ENCODE data around the gene TSEN34.
"Not testable (repeated sequence)": the region's sequence is repeated elsewhere in the genome, so short reads cannot be mapped to it uniquely, and the experiment has no call there.

The TSEN34 gene

DNA sequence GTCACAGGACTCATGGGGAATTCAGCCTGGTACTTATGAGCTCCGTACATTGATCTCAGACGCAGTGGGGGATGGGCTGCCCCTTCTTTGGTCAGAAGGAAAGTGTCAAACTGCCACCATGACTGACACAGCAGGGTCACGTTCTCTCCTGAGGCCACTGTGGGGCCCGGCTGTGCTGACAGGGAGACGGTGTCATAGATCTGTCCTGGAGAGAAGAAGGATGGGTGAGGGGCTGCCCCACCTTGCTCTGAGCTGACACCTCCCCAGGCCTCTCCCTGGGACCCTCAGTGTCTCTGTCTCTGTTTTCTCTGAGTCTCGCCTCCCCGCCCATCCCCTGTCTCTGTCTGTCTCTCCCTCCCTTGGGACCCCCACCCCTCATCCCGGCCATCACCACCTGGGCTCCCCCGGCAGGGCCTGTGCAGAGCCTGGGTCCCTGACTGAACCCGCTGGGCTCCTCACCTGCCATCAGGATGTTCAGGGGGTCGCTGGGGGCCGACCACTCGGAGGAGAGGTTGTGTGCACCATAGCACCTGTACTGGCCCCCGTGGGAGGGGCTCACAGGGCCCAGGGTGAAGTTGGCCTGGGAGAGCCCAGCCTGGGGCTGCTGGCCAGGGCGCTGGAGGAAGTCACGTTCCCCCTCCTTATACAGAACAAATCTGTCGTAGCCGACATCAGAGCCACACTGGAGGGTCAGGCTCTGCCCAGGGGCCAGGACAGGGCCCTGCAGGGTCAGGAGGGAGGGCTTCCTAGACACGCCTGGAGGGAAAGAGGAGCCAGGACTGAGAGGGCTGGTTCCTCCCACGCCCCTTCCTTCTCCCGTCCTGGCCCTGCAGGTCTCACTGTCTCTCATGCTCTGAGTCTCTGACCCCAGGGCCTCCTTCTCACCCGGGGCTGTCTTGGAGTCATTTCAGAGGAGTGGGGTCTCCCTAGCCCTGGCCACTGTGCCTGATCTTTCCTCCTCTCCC is 49.5 kb downstream of the TSEN34 start:
- not testable (repeated sequence) for DNase-seq

DNA sequence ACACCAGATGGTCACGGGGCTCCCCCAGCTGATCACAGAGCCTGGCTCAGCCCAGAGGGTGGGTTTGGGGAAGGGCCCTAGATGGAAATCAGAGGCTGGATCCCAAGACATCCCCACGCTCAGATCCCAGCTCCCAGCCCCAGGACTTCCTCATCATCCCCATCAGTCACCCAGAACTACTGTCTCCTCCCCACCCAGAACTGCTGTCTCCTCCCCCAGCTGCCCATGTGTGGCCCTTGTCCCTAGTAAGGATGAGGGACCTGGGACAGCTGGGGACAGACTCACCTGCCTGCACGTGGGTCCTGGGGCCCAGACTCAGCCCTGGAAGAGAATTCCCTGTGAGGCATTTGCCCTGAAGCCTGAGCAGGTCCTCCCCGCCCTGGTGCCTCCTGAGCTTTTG is 51.1 kb downstream of the TSEN34 start:
- not testable (repeated sequence) for DNase-seq

DNA sequence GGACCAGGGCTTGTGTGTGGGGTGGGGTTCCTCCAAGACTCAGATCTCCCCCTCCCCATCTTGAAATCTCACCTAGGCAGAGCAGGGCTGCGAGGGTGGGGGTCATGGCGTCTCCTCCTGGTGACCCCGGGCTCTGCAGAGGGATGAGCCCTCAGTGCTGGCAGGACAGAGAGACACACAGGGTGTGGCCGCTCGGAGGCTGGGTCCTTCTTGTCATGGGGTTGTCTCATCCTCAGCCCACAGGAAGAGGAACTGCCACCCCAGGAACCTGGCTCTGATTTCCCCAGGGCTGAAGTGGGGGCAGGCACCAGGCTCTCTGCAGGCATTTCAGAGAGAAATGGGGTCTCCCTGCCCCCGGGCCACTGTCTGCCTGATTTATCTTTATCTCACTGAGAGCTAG is 51.5 kb downstream of the TSEN34 start, which contains the start of gene LILRA6:
Gene LILRA6 (minus strand): TSS at position 145 of the 400 bp plus-strand sequence.
- not testable (repeated sequence) for DNase-seq

DNA sequence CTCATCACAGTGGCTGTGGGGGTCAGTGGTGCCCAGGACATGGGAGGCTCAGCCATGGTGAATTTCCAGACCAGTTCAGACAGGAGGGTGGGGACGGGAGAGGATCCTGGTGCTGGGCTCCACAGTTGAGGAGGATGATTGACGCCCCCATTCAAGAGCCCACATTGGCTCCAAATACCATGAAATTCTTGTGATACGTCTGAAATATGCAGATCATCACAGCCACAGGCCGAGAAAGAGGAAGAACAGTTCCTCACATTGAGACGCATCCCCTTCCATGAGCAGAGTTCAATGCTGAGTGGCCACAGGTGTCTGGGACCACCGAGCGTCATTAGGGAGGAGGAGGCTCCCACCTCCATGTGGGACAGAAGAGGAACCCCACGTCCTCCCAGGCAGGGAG is 52.7 kb downstream of the TSEN34 start:
- DNase-seq: not testable (repeated sequence)
